SK-N-SH (cell line): ENCODE results near the gene BLOC1S3. TPM values are rescaled to one million over a fixed set of nuclear protein-coding genes. Genes with fewer than 3 reads are reported as not detected.

ENCODE experiments used
- CTCF ChIA-PET: fragments of 300-600, 350-600 bp; formaldehyde crosslinking; extraction: SDS; loops from one replicate; lab custom pipeline; 2021; lab: Yijun Ruan, JAX
- POLR2A ChIA-PET: fragments of 350-600 bp; sonication (Branson Sonifier 250); formaldehyde crosslinking; extraction: SDS; loops from one replicate; lab custom pipeline; 2020; ENCODE audit warnings: antibody characterized with exemption, inconsistent platforms; lab: Yijun Ruan, JAX
- DNase-seq: peaks from one replicate; pipeline ENCODE4 v3.0.0; 2012
- H2AFZ ChIP-seq: fragments of 200-600 bp; sonication (generic); 2 replicates; pipeline ENCODE4 v1.8.1; 2016; ENCODE audit warnings: antibody characterized with exemption, mild to moderate bottlenecking, low read depth
- H3F3A ChIP-seq: fragments of 200-600 bp; sonication (generic); replicated peaks from 2 replicates; pipeline ENCODE3; 2016; ENCODE audit warnings: antibody characterized with exemption, mild to moderate bottlenecking; ENCODE audit not compliant: insufficient read depth
- H3K27ac ChIP-seq, 2 experiments: fragments of 200-500 bp in 1 of 2; fragments of 200-600 bp in 1 of 2; sonication (Bioruptor generic) in 1 of 2; sonication (generic), shearing (Covaris generic) in 1 of 2; 2 replicates each; pipeline versions ENCODE4 v1.5.1 to v1.6.1; 2014 to 2016; ENCODE audit warnings: low read depth in 2 of 2, inconsistent platforms in 1 of 2, low read length in 1 of 2, mild to moderate bottlenecking in 1 of 2, mixed read lengths in 1 of 2
- H3K27me3 ChIP-seq: fragments of 200-600 bp; sonication (generic), shearing (Covaris generic); 2 replicates; pipeline ENCODE4 v1.6.1; 2016; ENCODE audit warnings: mixed run types; ENCODE audit not compliant: insufficient read depth
- H3K36me3 ChIP-seq, 2 experiments: fragments of 200-500 bp in 1 of 2; fragments of 200-600 bp in 1 of 2; sonication (Bioruptor generic) in 1 of 2; sonication (generic) in 1 of 2; replicated peaks in 1 of 2; 2 replicates each; pipeline versions ENCODE3 to v1.5.1; 2014 to 2016; ENCODE audit warnings: low read length in 1 of 2, mild to moderate bottlenecking in 1 of 2; ENCODE audit not compliant: insufficient read depth in 2 of 2, control insufficient read depth in 1 of 2
- H3K4me1 ChIP-seq, 2 experiments: fragments of 200-500 bp in 1 of 2; fragments of 200-600 bp in 1 of 2; sonication (Bioruptor generic) in 1 of 2; sonication (generic), shearing (Covaris generic) in 1 of 2; 2 replicates each; pipeline versions ENCODE4 v1.5.1 to v1.6.1; 2014 to 2016; ENCODE audit warnings: low read depth in 1 of 2, low read length in 1 of 2, mixed run types in 1 of 2; ENCODE audit not compliant: insufficient read depth in 2 of 2, control insufficient read depth in 1 of 2
- H3K4me2 ChIP-seq: fragments of 200-600 bp; sonication (generic), shearing (Covaris generic); 2 replicates; pipeline ENCODE4 v1.6.1; 2017; ENCODE audit warnings: mixed run types
- H3K4me3 ChIP-seq, 2 experiments: fragments of 200-500 bp in 1 of 2; fragments of 200-600 bp in 1 of 2; sonication (Bioruptor generic) in 1 of 2; sonication (generic), shearing (Covaris generic) in 1 of 2; 2 replicates each; pipeline versions ENCODE4 v1.5.1 to v1.8.1; 2014 to 2016; ENCODE audit warnings: low read depth in 2 of 2, inconsistent platforms in 1 of 2, low read length in 1 of 2, mild to moderate bottlenecking in 1 of 2, mixed read lengths in 1 of 2, moderate library complexity in 1 of 2
- H3K79me2 ChIP-seq: fragments of 200-600 bp; sonication (generic); 2 replicates; pipeline ENCODE4 v1.8.1; 2017; ENCODE audit warnings: mild to moderate bottlenecking; ENCODE audit not compliant: insufficient read depth
- H3K9ac ChIP-seq: fragments of 200-600 bp; sonication (generic); 2 replicates; pipeline ENCODE4 v1.6.1; 2017; ENCODE audit warnings: mixed run types
- H3K9me2 ChIP-seq: fragments of 200-600 bp; sonication (generic); 2 replicates; pipeline ENCODE4 v1.6.1; 2017; ENCODE audit warnings: mixed run types
- H3K9me3 ChIP-seq: fragments of 200-600 bp; sonication (generic); 2 replicates; pipeline ENCODE4 v1.6.1; 2017; ENCODE audit warnings: mixed run types, mild to moderate bottlenecking, moderate library complexity
- H4K20me1 ChIP-seq: fragments of 200-600 bp; sonication (generic); 2 replicates; pipeline ENCODE4 v1.6.1; 2017; ENCODE audit warnings: mild to moderate bottlenecking, mixed run types; ENCODE audit not compliant: insufficient read depth
- CHD2 ChIP-seq: fragments of 150-350 bp; IDR thresholded peaks from 2 replicates; pipeline ENCODE4 v1.6.1; 2018; ENCODE audit warnings: low read length; ENCODE audit not compliant: partially characterized antibody
- JUND ChIP-seq: IDR thresholded peaks from 2 replicates; pipeline ENCODE4 v1.4.0; 2012
- MEF2A ChIP-seq: IDR thresholded peaks from 2 replicates; pipeline ENCODE4 v1.4.0; 2012; ENCODE audit warnings: low read depth, borderline replicate concordance
- MXI1 ChIP-seq: IDR thresholded peaks from 2 replicates; pipeline ENCODE4 v1.6.1; 2012; ENCODE audit warnings: mild to moderate bottlenecking, low read depth, low read length, improper control_type of control experiment
- NFIC ChIP-seq: IDR thresholded peaks from 2 replicates; pipeline ENCODE4 v1.4.0; 2012; ENCODE audit warnings: borderline replicate concordance
- PBX3 ChIP-seq: IDR thresholded peaks from 2 replicates; pipeline ENCODE4; 2012
- POLR2AphosphoS5 ChIP-seq: IDR thresholded peaks from 2 replicates; pipeline ENCODE4 v1.6.1; 2012; ENCODE audit warnings: low read depth, low read length
- RCOR1 ChIP-seq: fragments of 150-350 bp; IDR thresholded peaks from 2 replicates; pipeline ENCODE4 v1.6.1; 2017; ENCODE audit warnings: antibody characterized with exemption, low read length
- RFX5 ChIP-seq: IDR thresholded peaks from 2 replicates; pipeline ENCODE4 v1.6.1; 2012; ENCODE audit warnings: mild to moderate bottlenecking, improper control_type of control experiment, low read length
- SIN3A ChIP-seq: IDR thresholded peaks from 2 replicates; pipeline ENCODE4 v1.6.1; 2012; ENCODE audit warnings: low read depth, mild to moderate bottlenecking, low read length, moderate library complexity, borderline replicate concordance
- TCF12 ChIP-seq: IDR thresholded peaks from 2 replicates; pipeline ENCODE4 v1.4.0; 2012
- TEAD4 ChIP-seq: IDR thresholded peaks from 2 replicates; pipeline ENCODE4 v1.4.0; 2012; ENCODE audit warnings: mild to moderate bottlenecking, borderline replicate concordance; ENCODE audit not compliant: insufficient read depth
- YY1 ChIP-seq: IDR thresholded peaks from 2 replicates; pipeline ENCODE4 v1.4.0; 2012; ENCODE audit warnings: low read depth, mild to moderate bottlenecking
- WGBS: methylation state at CpG from one replicate; pipeline ENCODE4 v1.1.6; 2017; ENCODE audit warnings: low lambda C conversion rate; 5-methylcytosine and 5-hydroxymethylcytosine counted together
- polyA plus RNA-seq, 3 experiments: library from polyadenylated mRNA; depleted of rRNA; stranded (reverse); fragments of >200 nt; gene quantifications; 2 replicates each; pipeline ENCODE4 v1.2.3, GENCODE V29; 2012
- TF ChIP-seq, protein P1 (sequence below): fragments of 200-600 bp; sonication (generic); IDR thresholded peaks from 2 replicates; pipeline ENCODE4 v1.6.1; 2017; ENCODE audit warnings: antibody characterized with exemption, mild to moderate bottlenecking, moderate library complexity

BLOC1S3 gene
- polyA plus RNA-seq, 1 of the 3 experiments (the other 2 are of a cell fraction): 3.0 TPM

GRCh38 chr19:45206328-45206727, 27.7 kb downstream of the BLOC1S3 start:
- CTCF ChIA-PET: interaction anchor here (1.0 to 1.4 kb wide), 2 partner anchors 19 to 43 kb away, joined by 3 to 4 read pairs; no protein-coding TSS in a partner anchor
- Histone ChIP-seq H3K27ac (no peak overlapping the region), H4K20me1 (no peaks in the 10 kb centered on the region), H3K36me3 (no peaks in the 10 kb centered on the region), H3K27me3 (no peaks in the 10 kb centered on the region), H3K9me2 (no peaks in the 10 kb centered on the region)
- no peak for DNase-seq
- POLR2A ChIA-PET: no interaction called here
- TF ChIP-seq, protein P1, sequence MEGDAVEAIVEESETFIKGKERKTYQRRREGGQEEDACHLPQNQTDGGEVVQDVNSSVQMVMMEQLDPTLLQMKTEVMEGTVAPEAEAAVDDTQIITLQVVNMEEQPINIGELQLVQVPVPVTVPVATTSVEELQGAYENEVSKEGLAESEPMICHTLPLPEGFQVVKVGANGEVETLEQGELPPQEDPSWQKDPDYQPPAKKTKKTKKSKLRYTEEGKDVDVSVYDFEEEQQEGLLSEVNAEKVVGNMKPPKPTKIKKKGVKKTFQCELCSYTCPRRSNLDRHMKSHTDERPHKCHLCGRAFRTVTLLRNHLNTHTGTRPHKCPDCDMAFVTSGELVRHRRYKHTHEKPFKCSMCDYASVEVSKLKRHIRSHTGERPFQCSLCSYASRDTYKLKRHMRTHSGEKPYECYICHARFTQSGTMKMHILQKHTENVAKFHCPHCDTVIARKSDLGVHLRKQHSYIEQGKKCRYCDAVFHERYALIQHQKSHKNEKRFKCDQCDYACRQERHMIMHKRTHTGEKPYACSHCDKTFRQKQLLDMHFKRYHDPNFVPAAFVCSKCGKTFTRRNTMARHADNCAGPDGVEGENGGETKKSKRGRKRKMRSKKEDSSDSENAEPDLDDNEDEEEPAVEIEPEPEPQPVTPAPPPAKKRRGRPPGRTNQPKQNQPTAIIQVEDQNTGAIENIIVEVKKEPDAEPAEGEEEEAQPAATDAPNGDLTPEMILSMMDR: no peak
- no peak for TF ChIP-seq MXI1
- TF ChIP-seq, all 33 proteins: peak for 0
- no peak overlapping the region for H3K9ac ChIP-seq
- H3F3A ChIP-seq: peaks cover 5% of the 10 kb centered on the region
- no peak overlapping the region for H2AFZ ChIP-seq
- H3K4me1 ChIP-seq: no peaks in the 10 kb centered on the region
- H3K4me3 ChIP-seq: no peak overlapping the region
- no peak overlapping the region for H3K4me2 ChIP-seq
- H3K79me2 ChIP-seq: no peaks in the 10 kb centered on the region
- 46% methylated on average over 3 of the region's 3 CpGs for WGBS
- no peaks in the 10 kb centered on the region for H3K9me3 ChIP-seq

GRCh38 chr19:45211751-45212381, 33.3 kb downstream of the BLOC1S3 start:
- Histone ChIP-seq H3K36me3 (no peaks in the 10 kb centered on the region), H4K20me1 (no peaks in the 10 kb centered on the region), H3K27me3 (peaks cover 12% of the 10 kb centered on the region), H3K9ac (no peak overlapping the region), H3K9me2 (no peaks in the 10 kb centered on the region), H3F3A (no peaks in the 10 kb centered on the region), H3K4me3 (no peak overlapping the region)
- peak; percentile 27 for DNase-seq
- TF ChIP-seq RFX5 (no peak), TEAD4 (no peak), CHD2 (no peak), SIN3A (no peak), NFIC (no peak), MEF2A (no peak)
- TF ChIP-seq, all 33 proteins: peak for 0
- no peak overlapping the region for H2AFZ ChIP-seq
- H3K4me2 ChIP-seq: no peak overlapping the region
- ChIA-PET CTCF (no interaction called here), POLR2A (no interaction called here)
- WGBS: 56% methylated on average over 17 of the region's 17 CpGs
- H3K79me2 ChIP-seq: no peaks in the 10 kb centered on the region
- H3K4me1 ChIP-seq: peaks cover 0 to 6% of the 10 kb centered on the region in 2 experiments; a peak in 1 of 4 replicates
- H3K27ac ChIP-seq: no peak overlapping the region
- no peaks in the 10 kb centered on the region for H3K9me3 ChIP-seq

DNA sequence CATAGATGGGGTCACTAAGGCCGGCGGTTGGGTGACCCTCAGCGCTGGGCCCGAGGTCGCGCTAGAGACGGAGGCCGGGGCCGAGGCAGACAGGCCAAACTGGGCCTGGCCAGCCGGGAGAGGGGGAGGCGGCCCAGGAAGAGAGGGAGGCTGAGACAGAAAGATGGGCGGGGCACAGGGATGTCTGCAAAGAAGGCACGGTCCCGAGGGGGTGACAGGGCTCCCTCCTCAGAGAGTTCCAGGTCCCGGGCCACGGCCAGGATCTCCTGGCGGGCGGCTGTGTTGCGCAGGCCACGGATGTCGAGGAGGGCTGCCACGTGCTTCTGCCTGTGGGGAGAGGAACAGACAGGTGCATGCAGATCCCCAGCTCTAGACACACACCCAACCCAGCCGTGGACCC, 34.4 kb downstream of the BLOC1S3 start:
- H3K79me2 ChIP-seq: no peaks in the 10 kb centered on the region
- ChIA-PET CTCF (interaction anchor here (1.0 kb wide), 1 partner anchor 126 kb away, joined by 4 read pairs; no protein-coding TSS in a partner anchor), POLR2A (no interaction called here)
- no peaks in the 10 kb centered on the region for H4K20me1 ChIP-seq
- H3K4me3 ChIP-seq: no peak overlapping the region
- H2AFZ ChIP-seq: no peak overlapping the region
- TF ChIP-seq TCF12: no peak
- TF ChIP-seq PBX3: no peak
- no peak for TF ChIP-seq POLR2AphosphoS5
- no peak for TF ChIP-seq JUND
- TF ChIP-seq RCOR1: no peak
- TF ChIP-seq, protein P1: no peak
- TF ChIP-seq YY1: no peak
- H3K9me2 ChIP-seq: no peaks in the 10 kb centered on the region
- 75% methylated on average over 13 of the region's 23 CpGs for WGBS
- H3K4me2 ChIP-seq: no peak overlapping the region
- no peaks in the 10 kb centered on the region for H3K36me3 ChIP-seq
- H3F3A ChIP-seq: no peaks in the 10 kb centered on the region
- no peak overlapping the region for H3K9ac ChIP-seq
- H3K4me1 ChIP-seq: peaks cover 0 to 6% of the 10 kb centered on the region in 2 experiments; a peak in 1 of 4 replicates
- H3K9me3 ChIP-seq: no peaks in the 10 kb centered on the region
- DNase-seq: peak; percentile 19
- H3K27ac ChIP-seq: no peak overlapping the region
- peaks cover 22% of the 10 kb centered on the region for H3K27me3 ChIP-seq
